LNCaP clone FGC (cell line): ENCODE results near the gene C2orf81.

Source experiments
- DNase-seq: peaks from one replicate; pipeline ENCODE4 v3.0.0-alpha.2; 2011; ENCODE audit warnings: low read depth
- H3K4me3 ChIP-seq: 2 replicates; pipeline ENCODE4 v1.5.1; 2011; ENCODE audit warnings: mild to moderate bottlenecking, low read depth, low read length, control low read depth
- TF ChIP-seq, protein P1 (sequence below): IDR thresholded peaks from 2 replicates; pipeline ENCODE4 v1.5.1; 2012; ENCODE audit warnings: mild to moderate bottlenecking; ENCODE audit not compliant: control insufficient read depth, insufficient read depth; ENCODE audit errors: extremely low read depth

Gene C2orf81

DNA sequence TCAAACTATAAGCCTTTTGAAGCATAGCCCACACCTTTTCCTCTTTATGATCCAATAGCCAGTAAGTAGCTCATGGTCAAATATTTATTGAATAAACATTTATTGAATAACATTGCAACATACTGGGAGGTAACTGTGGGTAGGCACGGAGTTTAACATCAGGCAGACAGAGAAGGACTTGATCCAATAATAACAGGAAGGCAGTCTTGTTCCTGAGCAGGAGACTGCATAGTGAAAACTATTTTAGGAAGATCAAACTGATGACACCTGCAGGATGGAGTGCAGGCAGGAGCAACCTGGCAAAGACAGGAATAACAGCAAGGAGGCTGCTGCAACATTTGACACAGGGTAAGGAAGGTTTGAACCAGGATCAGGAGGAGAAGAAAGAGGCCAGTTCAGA lies 38.2 kb downstream of the C2orf81 start:
- H3K4me3 ChIP-seq, result no peak overlapping the region
- peak; percentile 87 for DNase-seq
- TF ChIP-seq, protein P1, sequence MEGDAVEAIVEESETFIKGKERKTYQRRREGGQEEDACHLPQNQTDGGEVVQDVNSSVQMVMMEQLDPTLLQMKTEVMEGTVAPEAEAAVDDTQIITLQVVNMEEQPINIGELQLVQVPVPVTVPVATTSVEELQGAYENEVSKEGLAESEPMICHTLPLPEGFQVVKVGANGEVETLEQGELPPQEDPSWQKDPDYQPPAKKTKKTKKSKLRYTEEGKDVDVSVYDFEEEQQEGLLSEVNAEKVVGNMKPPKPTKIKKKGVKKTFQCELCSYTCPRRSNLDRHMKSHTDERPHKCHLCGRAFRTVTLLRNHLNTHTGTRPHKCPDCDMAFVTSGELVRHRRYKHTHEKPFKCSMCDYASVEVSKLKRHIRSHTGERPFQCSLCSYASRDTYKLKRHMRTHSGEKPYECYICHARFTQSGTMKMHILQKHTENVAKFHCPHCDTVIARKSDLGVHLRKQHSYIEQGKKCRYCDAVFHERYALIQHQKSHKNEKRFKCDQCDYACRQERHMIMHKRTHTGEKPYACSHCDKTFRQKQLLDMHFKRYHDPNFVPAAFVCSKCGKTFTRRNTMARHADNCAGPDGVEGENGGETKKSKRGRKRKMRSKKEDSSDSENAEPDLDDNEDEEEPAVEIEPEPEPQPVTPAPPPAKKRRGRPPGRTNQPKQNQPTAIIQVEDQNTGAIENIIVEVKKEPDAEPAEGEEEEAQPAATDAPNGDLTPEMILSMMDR, result no peak

DNA sequence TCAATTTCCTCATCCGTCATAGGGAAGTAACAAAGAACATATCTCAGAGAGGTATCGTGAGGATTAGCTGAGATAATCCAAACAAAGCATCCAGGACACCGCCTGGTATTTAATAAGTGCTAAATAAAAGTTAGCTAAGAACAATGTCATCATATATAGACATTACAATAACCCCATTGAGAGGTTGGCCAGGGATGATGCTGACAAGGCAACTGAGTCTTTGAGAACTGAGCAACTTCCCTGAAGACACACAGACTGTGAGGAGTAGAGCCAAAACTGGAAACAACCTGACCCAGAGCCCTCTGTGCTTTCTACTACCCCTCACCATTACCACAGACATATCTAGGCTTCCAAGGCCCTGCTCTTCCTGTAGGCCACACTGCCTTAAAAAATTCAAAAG lies 39.7 kb downstream of the C2orf81 start:
- TF ChIP-seq, protein P1, result no peak
- H3K4me3 ChIP-seq, result no peak overlapping the region
- no peak for DNase-seq

DNA sequence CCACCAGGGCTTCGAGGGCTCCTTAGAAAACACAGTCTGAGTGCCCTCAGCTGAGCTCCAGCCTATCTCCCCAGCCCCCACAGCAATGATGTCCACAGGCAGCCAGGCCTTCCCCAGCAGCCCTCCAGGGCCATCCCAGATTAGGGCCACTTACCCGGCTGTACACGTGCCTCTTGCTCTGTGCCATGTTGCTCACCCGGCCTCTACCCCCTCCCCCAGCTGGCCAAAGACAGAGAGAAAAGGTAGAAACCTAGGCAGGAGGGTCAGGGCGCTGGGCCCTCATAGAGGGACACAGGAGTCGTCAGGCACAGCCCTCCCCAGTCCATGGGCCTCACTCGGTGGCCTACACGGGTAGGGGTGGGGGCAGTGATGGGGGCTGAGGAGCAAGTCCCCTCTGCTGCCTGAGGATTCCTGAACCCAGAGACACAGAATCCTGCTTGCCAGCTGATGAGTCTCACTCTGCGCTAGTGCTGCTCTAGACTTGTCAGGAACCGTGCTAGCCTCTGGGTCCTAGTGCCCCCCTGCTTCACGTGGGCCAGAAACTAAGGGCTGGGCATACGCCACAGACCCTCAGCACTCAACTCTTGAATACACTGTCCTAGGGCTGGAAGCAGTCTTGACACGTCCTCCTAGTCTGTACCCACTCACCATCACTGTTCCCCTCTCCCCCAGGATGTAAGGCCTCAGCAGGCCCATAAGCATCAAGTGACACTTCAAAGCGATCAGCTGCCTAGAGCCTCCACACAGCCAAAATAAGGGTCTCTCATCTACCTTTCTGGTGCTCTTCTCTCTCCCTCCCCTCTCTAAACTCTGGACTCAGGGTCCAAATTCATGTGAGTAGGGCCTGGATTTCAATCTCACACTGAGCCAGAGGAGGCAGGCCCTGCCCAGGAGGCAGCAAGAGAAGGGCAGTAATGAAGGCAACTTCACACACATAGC lies 41.3 kb downstream of the C2orf81 start, which contains the start of gene DCTN1:
Gene DCTN1, minus strand, starts transcription at position 461 of the 939 bp plus-strand sequence. Its CDS starts 274 bp downstream, at position 187.
- no peak for DNase-seq
- H3K4me3 ChIP-seq, result peak within 1 kb of the TSS; percentile 33

DNA sequence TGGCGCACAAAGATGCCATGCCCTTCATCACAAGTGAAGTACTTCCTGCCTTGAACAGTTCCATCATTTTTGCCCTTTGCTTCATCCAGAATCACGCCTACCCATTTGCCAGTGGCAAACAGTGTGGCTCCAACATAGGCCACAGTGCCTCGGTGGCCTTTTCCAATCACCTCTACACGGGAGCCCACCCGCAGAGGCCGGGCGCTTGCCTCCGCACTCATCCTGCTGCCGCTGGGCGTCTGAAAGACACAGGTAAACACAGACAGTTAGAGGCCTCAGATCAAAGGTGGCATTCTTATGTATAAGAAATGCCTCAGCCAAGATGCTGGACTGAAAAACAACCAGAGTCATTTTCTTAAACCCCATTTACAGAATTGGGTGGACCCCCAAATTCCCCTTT lies 43.4 kb downstream of the C2orf81 start:
- DNase-seq, result no peak
- TF ChIP-seq, protein P1, result no peak
- no peak overlapping the region for H3K4me3 ChIP-seq

More for the DNA sequence above, 41.3 kb downstream of the C2orf81 start, which contains the start of gene DCTN1:
- TF ChIP-seq, protein P1, result no peak

DNA sequence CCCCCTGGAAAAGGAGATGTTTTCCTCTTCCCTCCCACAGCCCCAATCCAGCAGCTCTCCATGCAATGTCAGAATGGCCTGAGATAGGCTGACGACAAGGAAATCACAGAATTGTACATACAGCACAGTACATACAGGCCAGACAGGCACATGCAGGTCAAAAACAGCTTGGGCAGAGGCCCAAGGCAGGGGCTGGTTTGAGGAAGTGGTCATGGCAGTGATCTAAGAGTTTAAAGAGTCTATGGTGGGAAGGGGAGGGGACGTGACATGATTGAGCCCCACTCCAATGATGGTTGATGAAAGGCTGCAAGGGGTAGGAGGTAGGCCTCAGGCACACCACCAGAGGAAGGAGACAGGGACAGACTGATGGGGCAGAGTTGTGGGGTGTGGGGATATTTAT lies 45.6 kb downstream of the C2orf81 start:
- H3K4me3 ChIP-seq, result no peak overlapping the region
- DNase-seq, result no peak
- TF ChIP-seq, protein P1, result no peak

DNA sequence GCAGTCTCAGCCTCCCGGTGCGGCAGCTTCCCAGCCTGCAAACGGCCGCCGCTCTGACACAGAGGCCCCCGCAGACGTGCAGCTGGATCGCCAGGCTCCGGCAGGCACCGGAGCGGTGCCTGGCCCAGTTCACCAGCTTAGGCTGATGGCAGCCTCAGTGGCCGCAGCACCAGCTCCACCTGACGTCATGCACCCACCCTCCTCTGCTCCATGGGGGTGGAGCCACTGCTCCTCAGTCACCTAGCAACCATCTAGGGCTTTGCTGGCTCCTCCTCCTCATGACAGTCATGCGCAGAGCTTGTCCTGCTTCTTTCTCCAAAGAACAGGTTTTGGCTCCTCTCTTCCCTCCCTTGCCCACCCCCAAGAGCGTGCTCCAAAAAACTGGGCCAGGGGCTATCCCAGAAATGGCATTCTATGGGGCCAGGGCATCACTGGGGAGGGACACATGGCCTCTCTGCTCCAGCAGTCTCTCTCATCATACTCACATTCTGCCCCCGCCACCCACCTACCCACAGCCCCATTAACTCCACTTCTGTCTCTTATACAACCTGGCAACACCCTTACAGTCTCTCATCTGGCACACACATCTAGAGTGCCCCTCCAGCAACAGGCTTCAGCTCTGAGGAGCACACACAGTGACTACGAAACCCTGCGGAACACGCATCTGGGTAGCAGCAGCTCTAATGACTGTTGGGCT lies 46.8 kb downstream of the C2orf81 start:
- TF ChIP-seq, protein P1, result no peak
- H3K4me3 ChIP-seq, result no peak overlapping the region
- DNase-seq, result no peak
